ENCODE results near the gene SLC2A10. TPM values are rescaled to one million over a fixed set of nuclear protein-coding genes. Genes with fewer than 3 reads are reported as not detected.

Gene SLC2A10
- total and polyA plus RNA-seq, 10 of the 15 experiments (the other 5 are each of a cell fraction or from before 2014, with no cell fraction given), result not detected

DNA sequence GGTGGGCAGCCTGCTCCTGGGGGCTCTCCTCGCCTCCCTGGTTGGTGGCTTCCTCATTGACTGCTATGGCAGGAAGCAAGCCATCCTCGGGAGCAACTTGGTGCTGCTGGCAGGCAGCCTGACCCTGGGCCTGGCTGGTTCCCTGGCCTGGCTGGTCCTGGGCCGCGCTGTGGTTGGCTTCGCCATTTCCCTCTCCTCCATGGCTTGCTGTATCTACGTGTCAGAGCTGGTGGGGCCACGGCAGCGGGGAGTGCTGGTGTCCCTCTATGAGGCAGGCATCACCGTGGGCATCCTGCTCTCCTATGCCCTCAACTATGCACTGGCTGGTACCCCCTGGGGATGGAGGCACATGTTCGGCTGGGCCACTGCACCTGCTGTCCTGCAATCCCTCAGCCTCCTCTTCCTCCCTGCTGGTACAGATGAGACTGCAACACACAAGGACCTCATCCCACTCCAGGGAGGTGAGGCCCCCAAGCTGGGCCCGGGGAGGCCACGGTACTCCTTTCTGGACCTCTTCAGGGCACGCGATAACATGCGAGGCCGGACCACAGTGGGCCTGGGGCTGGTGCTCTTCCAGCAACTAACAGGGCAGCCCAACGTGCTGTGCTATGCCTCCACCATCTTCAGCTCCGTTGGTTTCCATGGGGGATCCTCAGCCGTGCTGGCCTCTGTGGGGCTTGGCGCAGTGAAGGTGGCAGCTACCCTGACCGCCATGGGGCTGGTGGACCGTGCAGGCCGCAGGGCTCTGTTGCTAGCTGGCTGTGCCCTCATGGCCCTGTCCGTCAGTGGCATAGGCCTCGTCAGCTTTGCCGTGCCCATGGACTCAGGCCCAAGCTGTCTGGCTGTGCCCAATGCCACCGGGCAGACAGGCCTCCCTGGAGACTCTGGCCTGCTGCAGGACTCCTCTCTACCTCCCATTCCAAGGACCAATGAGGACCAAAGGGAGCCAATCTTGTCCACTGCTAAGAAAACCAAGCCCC, 16.0 kb downstream of the SLC2A10 start:
- CTCF ChIA-PET, result interaction anchor here (0.6 kb wide), 1 partner anchor 1322 kb away, joined by 3 read pairs; no protein-coding TSS in a partner anchor
- FAIRE-seq (no peak), ATAC-seq (no peak), DNase-seq (ENCODE audit: low read depth, low spot score) (no peak)
- Histone ChIP-seq H3K27ac (ENCODE audit: control insufficient read depth, insufficient read depth) (no peak overlapping the region), H3K27me3 (replicated peaks in 1 of 2; ENCODE audit: control insufficient read depth in 2 of 2, insufficient read depth in 2 of 2, low read length in 1 of 2) (no peaks in the 10 kb centered on the region), H3K4me3 (no peak overlapping the region), H4K20me1 (ENCODE audit: control insufficient read depth, insufficient read depth) (no peaks in the 10 kb centered on the region), H3K79me2 (ENCODE audit: control insufficient read depth, insufficient read depth, low read length) (no peaks in the 10 kb centered on the region), H3K4me2 (ENCODE audit: control insufficient read depth, insufficient read depth) (no peak overlapping the region), H3K9me3 (replicated peaks; ENCODE audit: control insufficient read depth, insufficient read depth, low read length) (no peaks in the 10 kb centered on the region; the same call in 2 of the 3 replicates), H3K9ac (ENCODE audit: control insufficient read depth, insufficient read depth, low read length) (no peak overlapping the region), H2AFZ (ENCODE audit: control insufficient read depth, low read depth, low read length) (no peak overlapping the region), H3K4me1 (ENCODE audit: control insufficient read depth, insufficient read depth, low read length) (no peaks in the 10 kb centered on the region), H3K36me3 (ENCODE audit: control insufficient read depth in 2 of 2, insufficient read depth in 2 of 2, low read length in 1 of 2) (no peaks in the 10 kb centered on the region)
- POLR2A ChIA-PET, result no interaction called here
- in situ Hi-C loops (cut with MboI) (no loop called here), intact Hi-C loops (cut with micrococcal nuclease; ENCODE audit: unreplicated experiment) (no loop called here)
- RAD21 ChIA-PET (ENCODE audit: unreplicated experiment), result no interaction called here
- no TSS peak for BruUV-seq (replicated peaks)
- TF ChIP-seq GABPA (IDR thresholded peaks at IDR 0.05; ENCODE audit: low read depth), result no peak
- no peak for TF ChIP-seq PBX3 (IDR thresholded peaks at IDR 0.05; ENCODE audit: insufficient replicate concordance, low read depth, low read length)
- no peak for TF ChIP-seq CHD2 (IDR thresholded peaks at IDR 0.05; ENCODE audit: borderline replicate concordance, low read depth, low read length)
- TF ChIP-seq CBX5 (IDR thresholded peaks at IDR 0.05; ENCODE audit: low read depth), result no peak
- TF ChIP-seq, protein P1, sequence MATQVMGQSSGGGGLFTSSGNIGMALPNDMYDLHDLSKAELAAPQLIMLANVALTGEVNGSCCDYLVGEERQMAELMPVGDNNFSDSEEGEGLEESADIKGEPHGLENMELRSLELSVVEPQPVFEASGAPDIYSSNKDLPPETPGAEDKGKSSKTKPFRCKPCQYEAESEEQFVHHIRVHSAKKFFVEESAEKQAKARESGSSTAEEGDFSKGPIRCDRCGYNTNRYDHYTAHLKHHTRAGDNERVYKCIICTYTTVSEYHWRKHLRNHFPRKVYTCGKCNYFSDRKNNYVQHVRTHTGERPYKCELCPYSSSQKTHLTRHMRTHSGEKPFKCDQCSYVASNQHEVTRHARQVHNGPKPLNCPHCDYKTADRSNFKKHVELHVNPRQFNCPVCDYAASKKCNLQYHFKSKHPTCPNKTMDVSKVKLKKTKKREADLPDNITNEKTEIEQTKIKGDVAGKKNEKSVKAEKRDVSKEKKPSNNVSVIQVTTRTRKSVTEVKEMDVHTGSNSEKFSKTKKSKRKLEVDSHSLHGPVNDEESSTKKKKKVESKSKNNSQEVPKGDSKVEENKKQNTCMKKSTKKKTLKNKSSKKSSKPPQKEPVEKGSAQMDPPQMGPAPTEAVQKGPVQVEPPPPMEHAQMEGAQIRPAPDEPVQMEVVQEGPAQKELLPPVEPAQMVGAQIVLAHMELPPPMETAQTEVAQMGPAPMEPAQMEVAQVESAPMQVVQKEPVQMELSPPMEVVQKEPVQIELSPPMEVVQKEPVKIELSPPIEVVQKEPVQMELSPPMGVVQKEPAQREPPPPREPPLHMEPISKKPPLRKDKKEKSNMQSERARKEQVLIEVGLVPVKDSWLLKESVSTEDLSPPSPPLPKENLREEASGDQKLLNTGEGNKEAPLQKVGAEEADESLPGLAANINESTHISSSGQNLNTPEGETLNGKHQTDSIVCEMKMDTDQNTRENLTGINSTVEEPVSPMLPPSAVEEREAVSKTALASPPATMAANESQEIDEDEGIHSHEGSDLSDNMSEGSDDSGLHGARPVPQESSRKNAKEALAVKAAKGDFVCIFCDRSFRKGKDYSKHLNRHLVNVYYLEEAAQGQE (IDR thresholded peaks at IDR 0.05; ENCODE audit: low read depth, low read length), result no peak
- TF ChIP-seq TAF1 (IDR thresholded peaks at IDR 0.05; ENCODE audit: borderline replicate concordance, low read depth, low read length), result no peak
- no peak for TF ChIP-seq MYB (IDR thresholded peaks at IDR 0.05; ENCODE audit: borderline replicate concordance, low read depth, low read length)
- no peak for TF ChIP-seq ZSCAN29 (IDR thresholded peaks at IDR 0.05)
- TF ChIP-seq SP1 (IDR thresholded peaks at IDR 0.05; ENCODE audit: low read depth, low read length), result no peak
- TF ChIP-seq EZH2 (IDR thresholded peaks at IDR 0.05; ENCODE audit: borderline replicate concordance, control insufficient read depth, low read depth, low read length), result no peak
- TF ChIP-seq HDAC2 (IDR thresholded peaks at IDR 0.05), result no peak
- no peak for TF ChIP-seq TCF12 (IDR thresholded peaks at IDR 0.05; ENCODE audit: low read depth, low read length)
- TF ChIP-seq BHLHE40 (IDR thresholded peaks at IDR 0.05; ENCODE audit: borderline replicate concordance in 1 of 2, low read depth in 2 of 2, low read length in 1 of 2), result no peak
- no peak for TF ChIP-seq RAD21 (IDR thresholded peaks at IDR 0.05; ENCODE audit: insufficient read depth, low read depth, low read length)
- no peak for TF ChIP-seq IKZF1 (conservative IDR thresholded peaks at IDR 0.05)
- TF ChIP-seq NFYB (IDR thresholded peaks at IDR 0.05; ENCODE audit: insufficient read depth, low read depth, low read length), result no peak
- no peak for TF ChIP-seq ASH2L (IDR thresholded peaks at IDR 0.05; ENCODE audit: borderline replicate concordance, low read depth)
- no peak for TF ChIP-seq LARP7 (IDR thresholded peaks at IDR 0.05)
- no peak for TF ChIP-seq NRF1 (conservative IDR thresholded peaks at IDR 0.05; ENCODE audit: low read depth, low read length)
- SMC1A ChIA-PET (ENCODE audit: uncharacterized antibody, unreplicated experiment), result no interaction called here
- 50% methylated on average over 26 of the region's 27 CpGs for WGBS (ENCODE audit: insufficient coverage, insufficient replicate concordance, low lambda C conversion rate, missing lambda C conversion rate)

Measured in GM12878 (cell line).